HepG2 (cell line): ENCODE measurements around the gene PIGW. TPM values are rescaled to one million over a fixed set of nuclear protein-coding genes. Genes with fewer than 3 reads are reported as not detected.

Experiments
- ATAC-seq: fragments of 200-7000 bp; cut with Tn5 transposase; 3 replicates; pipeline ENCODE4 v1.9.1; 2020; ENCODE audit warnings: mild to moderate bottlenecking, moderate library complexity
- BruUV-seq: library from RNA; stranded (reverse); fragments of 400-500 nt; replicated peaks from 2 replicates; lab custom pipeline; 2021; lab: Mats Ljungman, UMichigan
- CTCF ChIA-PET: fragments of 300-600 bp; formaldehyde crosslinking; extraction: SDS; loops from one replicate; lab custom pipeline; 2021; ENCODE audit warnings: low total read pairs, inconsistent platforms, low intra/inter-chr PET ratio; lab: Yijun Ruan, JAX
- POLR2A ChIA-PET: fragments of 350-600 bp; sonication (Branson Sonifier 250); formaldehyde crosslinking; loops from one replicate; lab custom pipeline; 2020; ENCODE audit warnings: antibody characterized with exemption, inconsistent platforms; lab: Yijun Ruan, JAX
- DNase-seq: peaks from one replicate; pipeline ENCODE4 v3.0.0-alpha.2; 2015; ENCODE audit warnings: low spot score
- FAIRE-seq: peaks from 3 replicates; lab custom pipeline; 2011; peaks lifted over from hg19 to GRCh38; lab: Jason Lieb, UNC
- H2AFZ ChIP-seq: one replicate; pipeline ENCODE4 v1.6.1; 2011; ENCODE audit warnings: low read length, inconsistent platforms
- H3K27ac ChIP-seq: fragments of 300-600 bp; 3 replicates; pipeline ENCODE4 v1.8.0; 2011; ENCODE audit warnings: mixed run types, mild to moderate bottlenecking, mixed read lengths, low read length, inconsistent platforms; ENCODE audit not compliant: insufficient read depth; ENCODE audit errors: extremely low read length
- H3K27me3 ChIP-seq, 2 experiments: fragments of 200-600 bp in 1 of 2; 2 replicates in 1 of 2; 3 replicates in 1 of 2; pipeline versions ENCODE4 v1.6.0 to v1.8.0; 2011; ENCODE audit warnings: low read length in 2 of 2, mild to moderate bottlenecking in 2 of 2, moderate library complexity in 2 of 2, inconsistent platforms in 1 of 2; ENCODE audit not compliant: insufficient read depth in 2 of 2, control insufficient read depth in 1 of 2
- H3K36me3 ChIP-seq, 2 experiments: fragments of 200-600 bp in 1 of 2; replicated peaks in 1 of 2; 2 replicates in 1 of 2; 3 replicates in 1 of 2; pipeline versions ENCODE4 v1.5.1 to v1.8.0; 2011; ENCODE audit warnings: low read length in 2 of 2, inconsistent platforms in 1 of 2; ENCODE audit not compliant: insufficient read depth in 2 of 2, control insufficient read depth in 1 of 2
- H3K4me1 ChIP-seq: 2 replicates; pipeline ENCODE4 v1.5.1; 2012; ENCODE audit warnings: low read length, inconsistent platforms; ENCODE audit not compliant: insufficient read depth
- H3K4me2 ChIP-seq: 2 replicates; pipeline ENCODE4 v1.6.0; 2011; ENCODE audit warnings: low read depth, low read length, inconsistent platforms
- H3K4me3 ChIP-seq, 3 experiments: fragments of 200-600 bp in 1 of 3; sonication (generic), shearing (Covaris generic) in 1 of 3; replicated peaks in 1 of 3; 2 replicates each; pipeline ENCODE4 v1.5.1; 2011 to 2016; ENCODE audit warnings: low read length in 3 of 3, inconsistent platforms in 2 of 3, low read depth in 2 of 3, mild to moderate bottlenecking in 2 of 3, control low read depth in 1 of 3, mixed read lengths in 1 of 3; ENCODE audit not compliant: insufficient read depth in 1 of 3
- H3K79me2 ChIP-seq: one replicate; pipeline ENCODE4 v1.6.1; 2011; ENCODE audit warnings: low read length, inconsistent platforms; ENCODE audit not compliant: insufficient read depth
- H3K9ac ChIP-seq: 2 replicates; pipeline ENCODE4 v1.6.0; 2011; ENCODE audit warnings: mild to moderate bottlenecking, low read depth, low read length, inconsistent platforms; ENCODE audit not compliant: insufficient read depth
- H3K9me3 ChIP-seq: 2 replicates; pipeline ENCODE4 v1.5.1; 2012; ENCODE audit warnings: mild to moderate bottlenecking, low read length
- H4K20me1 ChIP-seq: 2 replicates; pipeline ENCODE4 v1.6.0; 2011; ENCODE audit warnings: inconsistent platforms, mild to moderate bottlenecking, low read length, moderate library complexity; ENCODE audit not compliant: insufficient read depth
- FOXO4 ChIP-seq: sonication (generic); formaldehyde crosslinking; conservative IDR thresholded peaks from 2 replicates; pipeline ENCODE4 v1.8.1; 2023; ENCODE audit warnings: missing genetic modification reagents
- FOXP4 ChIP-seq: sonication (generic); formaldehyde crosslinking; IDR thresholded peaks from 2 replicates; pipeline ENCODE4 v1.4.0; 2020; ENCODE audit warnings: missing genetic modification reagents
- SNRNP70 ChIP-seq: fragments of 200-400 bp; formaldehyde crosslinking; IDR thresholded peaks from 2 replicates; pipeline ENCODE4 v1.6.1; 2017; ENCODE audit warnings: mild to moderate bottlenecking, low read depth, low read length, moderate library complexity
- TBX3 ChIP-seq: fragments of 450-650 bp; IDR thresholded peaks from 2 replicates; pipeline ENCODE4 v1.6.1; 2017; ENCODE audit warnings: antibody characterized with exemption, mild to moderate bottlenecking, inconsistent platforms, borderline replicate concordance
- TCF7 ChIP-seq: sonication (generic); IDR thresholded peaks from 2 replicates; pipeline ENCODE4 v1.6.1; 2016; ENCODE audit warnings: antibody characterized with exemption, low read depth
- TEF ChIP-seq: sonication (generic); formaldehyde crosslinking; IDR thresholded peaks from 2 replicates; pipeline ENCODE4 v1.5.0; 2020; ENCODE audit warnings: missing genetic modification reagents
- UBTF ChIP-seq: sonication (generic); formaldehyde crosslinking; IDR thresholded peaks from 2 replicates; pipeline ENCODE4 v1.4.0; 2020; ENCODE audit warnings: mild to moderate bottlenecking, missing genetic modification reagents
- ZNF296 ChIP-seq: sonication (generic); formaldehyde crosslinking; conservative IDR thresholded peaks from 2 replicates; pipeline ENCODE4 v1.5.0; 2020; ENCODE audit warnings: mild to moderate bottlenecking, missing genetic modification reagents
- WGBS: methylation state at CpG from one replicate; pipeline ENCODE4 v1.1.6; 2017; ENCODE audit warnings: low lambda C conversion rate; 5-methylcytosine and 5-hydroxymethylcytosine counted together
- in situ Hi-C: cut with HindIII; loops from 2 replicates; pipeline ENCODE4 v1.10.0; 2017; ENCODE audit warnings: low pct_unique_long_range_greater_than_20kb; ENCODE audit not compliant: extremely low pct_ligation_motif_present
- intact Hi-C: fragments of 100-400 bp; cut with micrococcal nuclease; formaldehyde crosslinking; loops from one replicate; pipeline ENCODE4 v1.10.0; 2022; ENCODE audit not compliant: unreplicated experiment
- polyA plus RNA-seq, 8 experiments: library from polyadenylated mRNA; depleted of rRNA in 3 of 8; stranded (reverse) in 7 of 8; unstranded in 1 of 8; fragments of >200 nt; fragmentation: Illumina TruSeq in 4 of 8; extraction: Trizol in 4 of 8; gene quantifications; 2 replicates each; pipeline versions ENCODE4 v1.2.1 to v1.2.3, GENCODE V29; 2011 to 2016; ENCODE audit warnings: low read depth in 4 of 8, missing spikeins in 1 of 8, mixed read lengths in 1 of 8; ENCODE audit not compliant: insufficient read depth in 1 of 8
- total RNA-seq, 5 experiments: library from RNA; depleted of rRNA; stranded (reverse); fragments of >200 nt; fragmentation: Illumina TruSeq; extraction: Trizol; gene quantifications; 2 replicates each; pipeline ENCODE4 v1.2.3, GENCODE V29; 2016; ENCODE audit warnings: low read depth in 1 of 5

PIGW gene
- total and polyA plus RNA-seq, 2 of the 13 experiments (the other 11 are each of a cell fraction or from before 2014, with no cell fraction given), result 9.0 to 24.0 TPM

GRCh38 chr17:36523113-36523512 is 11.7 kb upstream of the PIGW start (continued):
- TF ChIP-seq TEF, result no peak
- TF ChIP-seq TCF7, result no peak
- no peak for TF ChIP-seq FOXP4
- no peak for TF ChIP-seq UBTF (CRISPR knock-in tag)
- TF ChIP-seq ZNF296 (CRISPR knock-in tag), result no peak

GRCh38 chr17:36524428-36524876 is 10.3 kb upstream of the PIGW start:
- H3K79me2 ChIP-seq, result no peaks in the 10 kb centered on the region
- no peak overlapping the region for H3K4me3 ChIP-seq
- FAIRE-seq (no peak), DNase-seq (no peak), ATAC-seq (no peak)
- no peaks in the 10 kb centered on the region for H4K20me1 ChIP-seq
- BruUV-seq, result no TSS peak
- in situ Hi-C loops, result no loop called here
- WGBS, result 100% methylated on average over 4 of the region's 4 CpGs
- H3K27me3 ChIP-seq, result no peaks in the 10 kb centered on the region
- ChIA-PET POLR2A (interaction anchor here (1.9 kb wide), 1 partner anchor 10 kb away, joined by 5 read pairs; the partner anchor contains the start of genes MYO19 and PIGW), CTCF (no interaction called here)
- H2AFZ ChIP-seq, result no peak overlapping the region
- TF ChIP-seq FOXO4 (CRISPR knock-in tag) (no peak), TBX3 (no peak), SNRNP70 (no peak)
- H3K4me1 ChIP-seq, result no peaks in the 10 kb centered on the region
- peaks cover 24 to 65% of the 10 kb centered on the region in 2 experiments for H3K36me3 ChIP-seq
- intact Hi-C loops, result no loop called here
- H3K4me2 ChIP-seq, result no peak overlapping the region
- H3K27ac ChIP-seq, result no peak overlapping the region
- no peak overlapping the region for H3K9ac ChIP-seq
- no peaks in the 10 kb centered on the region for H3K9me3 ChIP-seq
